Stimulated activated CD4-positive, alpha-beta T cell treated with anti-CD3 and anti-CD28 coated beads, Interleukin-12 subunit alpha, Interleukin-12 subunit beta, amount 100 ng/mL, for 24 hours (primary cell): ENCODE results near the gene HES3.

Experiments
- DNase-seq, 2 experiments: peaks; one replicate each; pipeline ENCODE4 v3.0.0-alpha.2; 2020; ENCODE audit warnings: low read depth in 2 of 2

The HES3 gene

GRCh38 chr1:6262555-6263420 lies 18.8 kb downstream of the HES3 start:
- DNase-seq: no peak

- DNase-seq: no peak
Measured at GRCh38 chr1:6263716-6264115, 19.7 kb downstream of the HES3 start.

GRCh38 chr1:6265151-6265550 lies 21.2 kb downstream of the HES3 start:
- DNase-seq: no peak

GRCh38 chr1:6266641-6267040 lies 22.7 kb downstream of the HES3 start:
- DNase-seq: no peak

GRCh38 chr1:6267686-6268322 lies 23.8 kb downstream of the HES3 start:
- no peak for DNase-seq

GRCh38 chr1:6268415-6268814 lies 24.4 kb downstream of the HES3 start:
- DNase-seq: no peak

- no peak for DNase-seq
Measured at GRCh38 chr1:6269296-6269695, 25.3 kb downstream of the HES3 start.

- no peak for DNase-seq
Measured at GRCh38 chr1:6269720-6270400, 25.9 kb downstream of the HES3 start.

GRCh38 chr1:6270401-6270800 lies 26.4 kb downstream of the HES3 start:
- no peak for DNase-seq

- DNase-seq: no peak
Measured at GRCh38 chr1:6271006-6271405, 27.0 kb downstream of the HES3 start.

GRCh38 chr1:6271554-6271953 lies 27.6 kb downstream of the HES3 start:
- no peak for DNase-seq

GRCh38 chr1:6272452-6272851 lies 28.5 kb downstream of the HES3 start:
- DNase-seq: no peak

GRCh38 chr1:6272868-6273267 lies 28.9 kb downstream of the HES3 start:
- no peak for DNase-seq

GRCh38 chr1:6273380-6273891 lies 29.5 kb downstream of the HES3 start:
- no peak for DNase-seq

- no peak for DNase-seq
Measured at GRCh38 chr1:6274102-6274501, 30.1 kb downstream of the HES3 start.

- no peak for DNase-seq
Measured at GRCh38 chr1:6274622-6275139, 30.7 kb downstream of the HES3 start.

GRCh38 chr1:6275826-6276782 lies 32.1 kb downstream of the HES3 start:
- DNase-seq: no peak

- no peak for DNase-seq
Measured at GRCh38 chr1:6276811-6277555, 33.0 kb downstream of the HES3 start.

GRCh38 chr1:6278263-6278662 lies 34.3 kb downstream of the HES3 start:
- no peak for DNase-seq

- no peak for DNase-seq
Measured at GRCh38 chr1:6279066-6279465, 35.1 kb downstream of the HES3 start.
